Measurements from ENCODE around the gene SLC34A3.

- no peak for TF ChIP-seq POLR2A (IDR thresholded peaks at IDR 0.05)
- TF ChIP-seq, protein P1, sequence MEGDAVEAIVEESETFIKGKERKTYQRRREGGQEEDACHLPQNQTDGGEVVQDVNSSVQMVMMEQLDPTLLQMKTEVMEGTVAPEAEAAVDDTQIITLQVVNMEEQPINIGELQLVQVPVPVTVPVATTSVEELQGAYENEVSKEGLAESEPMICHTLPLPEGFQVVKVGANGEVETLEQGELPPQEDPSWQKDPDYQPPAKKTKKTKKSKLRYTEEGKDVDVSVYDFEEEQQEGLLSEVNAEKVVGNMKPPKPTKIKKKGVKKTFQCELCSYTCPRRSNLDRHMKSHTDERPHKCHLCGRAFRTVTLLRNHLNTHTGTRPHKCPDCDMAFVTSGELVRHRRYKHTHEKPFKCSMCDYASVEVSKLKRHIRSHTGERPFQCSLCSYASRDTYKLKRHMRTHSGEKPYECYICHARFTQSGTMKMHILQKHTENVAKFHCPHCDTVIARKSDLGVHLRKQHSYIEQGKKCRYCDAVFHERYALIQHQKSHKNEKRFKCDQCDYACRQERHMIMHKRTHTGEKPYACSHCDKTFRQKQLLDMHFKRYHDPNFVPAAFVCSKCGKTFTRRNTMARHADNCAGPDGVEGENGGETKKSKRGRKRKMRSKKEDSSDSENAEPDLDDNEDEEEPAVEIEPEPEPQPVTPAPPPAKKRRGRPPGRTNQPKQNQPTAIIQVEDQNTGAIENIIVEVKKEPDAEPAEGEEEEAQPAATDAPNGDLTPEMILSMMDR (IDR thresholded peaks at IDR 0.05) = no peak
Observed at GRCh38 chr9:137215196-137215986, 15.3 kb upstream of the SLC34A3 start.
